Astrocyte (in vitro differentiated cells and primary cell): ENCODE data around the gene TLL1. TPM values are rescaled to one million over a fixed set of nuclear protein-coding genes. Genes with fewer than 3 reads are reported as not detected.

Experiments used
- DNase-seq: peaks from one replicate; pipeline ENCODE4 v3.0.0-alpha.2; 2010; ENCODE audit warnings: low read depth
- FAIRE-seq: peaks from 2 replicates; lab custom pipeline; 2011; peaks lifted over from hg19 to GRCh38; lab: Jason Lieb, UNC
- H2AFZ ChIP-seq: 2 replicates; pipeline ENCODE4 v1.6.0; 2012; ENCODE audit warnings: low read depth, low read length, inconsistent platforms
- H3K27ac ChIP-seq: 2 replicates; pipeline ENCODE4 v1.5.1; 2011; ENCODE audit warnings: low read depth, low read length, inconsistent platforms
- H3K27me3 ChIP-seq: 2 replicates; pipeline ENCODE4 v1.6.0; 2011; ENCODE audit warnings: low read length, inconsistent platforms; ENCODE audit not compliant: insufficient read depth
- H3K36me3 ChIP-seq: 2 replicates; pipeline ENCODE4 v1.5.1; 2011; ENCODE audit warnings: low read length, inconsistent platforms; ENCODE audit not compliant: insufficient read depth
- H3K4me1 ChIP-seq: 2 replicates; pipeline ENCODE4 v1.5.1; 2011; ENCODE audit warnings: low read length, inconsistent platforms; ENCODE audit not compliant: insufficient read depth
- H3K4me2 ChIP-seq: 2 replicates; pipeline ENCODE4 v1.6.0; 2012; ENCODE audit warnings: low read length, inconsistent platforms
- H3K4me3 ChIP-seq: 2 replicates; pipeline ENCODE4 v1.5.1; 2011; ENCODE audit warnings: low read depth, mild to moderate bottlenecking, low read length, inconsistent platforms; ENCODE audit not compliant: insufficient read depth
- H3K79me2 ChIP-seq: 2 replicates; pipeline ENCODE4 v1.6.0; 2012; ENCODE audit warnings: mild to moderate bottlenecking, low read length, inconsistent platforms; ENCODE audit not compliant: insufficient read depth
- H3K9ac ChIP-seq: 2 replicates; pipeline ENCODE4 v1.6.0; 2012; ENCODE audit warnings: mild to moderate bottlenecking, low read length, inconsistent platforms
- H3K9me3 ChIP-seq: 2 replicates; pipeline ENCODE4 v1.5.1; 2012; ENCODE audit warnings: low read depth, mild to moderate bottlenecking, low read length, inconsistent platforms; ENCODE audit not compliant: insufficient read depth
- H4K20me1 ChIP-seq: 2 replicates; pipeline ENCODE4 v1.6.0; 2012; ENCODE audit warnings: low read length, inconsistent platforms; ENCODE audit not compliant: insufficient read depth
- H3K27ac Mint-ChIP-seq: one replicate; pipeline ENCODE4 v1.8.0; 2021; ENCODE audit warnings: mild to moderate bottlenecking, mixed read lengths; ENCODE audit not compliant: unreplicated experiment
- H3K27me3 Mint-ChIP-seq: one replicate; pipeline ENCODE4 v1.8.0; 2021; ENCODE audit warnings: low read depth, mixed read lengths; ENCODE audit not compliant: unreplicated experiment
- H3K36me3 Mint-ChIP-seq: one replicate; pipeline ENCODE4 v1.8.0; 2021; ENCODE audit warnings: low read depth, mixed read lengths; ENCODE audit not compliant: unreplicated experiment
- H3K4me1 Mint-ChIP-seq: one replicate; pipeline ENCODE4 v1.8.0; 2021; ENCODE audit warnings: low read depth, mixed read lengths; ENCODE audit not compliant: unreplicated experiment
- H3K4me3 Mint-ChIP-seq: one replicate; pipeline ENCODE4 v1.8.0; 2021; ENCODE audit warnings: mild to moderate bottlenecking, moderate library complexity, mixed read lengths; ENCODE audit not compliant: unreplicated experiment
- H3K9me3 Mint-ChIP-seq: one replicate; pipeline ENCODE4 v1.8.0; 2021; ENCODE audit warnings: mild to moderate bottlenecking, mixed read lengths; ENCODE audit not compliant: unreplicated experiment
- EZH2 ChIP-seq: IDR thresholded peaks from 2 replicates; pipeline ENCODE4 v1.6.1; 2012; ENCODE audit warnings: mild to moderate bottlenecking, low read length, inconsistent platforms; ENCODE audit not compliant: insufficient read depth
- total RNA-seq: library from RNA; stranded (reverse); gene quantifications from 2 replicates; pipeline ENCODE4 v1.2.1, GENCODE V29; 2021
- TF ChIP-seq, protein P1 (sequence below): IDR thresholded peaks from 2 replicates; pipeline ENCODE4 v1.5.1; 2011; ENCODE audit warnings: low read depth, mild to moderate bottlenecking, inconsistent platforms, low read length, moderate library complexity; ENCODE audit not compliant: insufficient read depth

TLL1 gene
- total RNA-seq, 1 donor from 2014 or later = 2.7 TPM

DNA sequence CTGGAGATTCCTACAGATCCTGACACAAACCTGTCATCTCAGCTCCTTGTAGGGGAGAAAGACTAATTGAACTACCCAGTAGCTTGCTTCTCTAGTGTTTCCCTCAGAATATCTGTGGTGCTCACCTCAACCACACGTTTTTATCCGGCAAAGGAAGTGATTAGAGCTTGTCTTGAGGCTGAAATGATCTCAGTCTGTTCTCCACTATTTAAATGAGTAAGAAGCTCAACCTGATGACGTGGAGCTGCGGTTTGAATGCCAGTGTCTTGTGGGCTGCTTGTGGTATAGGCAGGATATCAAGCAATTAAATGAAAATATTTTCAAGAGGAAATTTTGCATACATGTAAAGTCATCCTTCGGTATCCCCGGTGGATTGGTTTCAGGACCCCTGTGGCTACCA, 270.2 kb downstream of the TLL1 start:
- Mint-ChIP-seq H3K4me3 (no peak overlapping the region), H3K36me3 (no peaks in the 10 kb centered on the region), H3K27ac (no peak overlapping the region), H3K4me1 (no peaks in the 10 kb centered on the region), H3K27me3 (no peaks in the 10 kb centered on the region), H3K9me3 (no peaks in the 10 kb centered on the region)
- H3K79me2 ChIP-seq = no peaks in the 10 kb centered on the region
- TF ChIP-seq, protein P1, sequence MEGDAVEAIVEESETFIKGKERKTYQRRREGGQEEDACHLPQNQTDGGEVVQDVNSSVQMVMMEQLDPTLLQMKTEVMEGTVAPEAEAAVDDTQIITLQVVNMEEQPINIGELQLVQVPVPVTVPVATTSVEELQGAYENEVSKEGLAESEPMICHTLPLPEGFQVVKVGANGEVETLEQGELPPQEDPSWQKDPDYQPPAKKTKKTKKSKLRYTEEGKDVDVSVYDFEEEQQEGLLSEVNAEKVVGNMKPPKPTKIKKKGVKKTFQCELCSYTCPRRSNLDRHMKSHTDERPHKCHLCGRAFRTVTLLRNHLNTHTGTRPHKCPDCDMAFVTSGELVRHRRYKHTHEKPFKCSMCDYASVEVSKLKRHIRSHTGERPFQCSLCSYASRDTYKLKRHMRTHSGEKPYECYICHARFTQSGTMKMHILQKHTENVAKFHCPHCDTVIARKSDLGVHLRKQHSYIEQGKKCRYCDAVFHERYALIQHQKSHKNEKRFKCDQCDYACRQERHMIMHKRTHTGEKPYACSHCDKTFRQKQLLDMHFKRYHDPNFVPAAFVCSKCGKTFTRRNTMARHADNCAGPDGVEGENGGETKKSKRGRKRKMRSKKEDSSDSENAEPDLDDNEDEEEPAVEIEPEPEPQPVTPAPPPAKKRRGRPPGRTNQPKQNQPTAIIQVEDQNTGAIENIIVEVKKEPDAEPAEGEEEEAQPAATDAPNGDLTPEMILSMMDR = no peak
- no peak for TF ChIP-seq EZH2
- H3K36me3 ChIP-seq = no peaks in the 10 kb centered on the region
- H3K9me3 ChIP-seq = no peaks in the 10 kb centered on the region
- no peaks in the 10 kb centered on the region for H4K20me1 ChIP-seq
- no peak overlapping the region for H2AFZ ChIP-seq
- H3K9ac ChIP-seq = no peak overlapping the region
- no peak overlapping the region for H3K4me2 ChIP-seq
- H3K4me1 ChIP-seq = no peaks in the 10 kb centered on the region
- FAIRE-seq (no peak), DNase-seq (peak; percentile 60)
- no peak overlapping the region for H3K27ac ChIP-seq
- H3K27me3 ChIP-seq = no peaks in the 10 kb centered on the region
- H3K4me3 ChIP-seq = no peak overlapping the region

DNA sequence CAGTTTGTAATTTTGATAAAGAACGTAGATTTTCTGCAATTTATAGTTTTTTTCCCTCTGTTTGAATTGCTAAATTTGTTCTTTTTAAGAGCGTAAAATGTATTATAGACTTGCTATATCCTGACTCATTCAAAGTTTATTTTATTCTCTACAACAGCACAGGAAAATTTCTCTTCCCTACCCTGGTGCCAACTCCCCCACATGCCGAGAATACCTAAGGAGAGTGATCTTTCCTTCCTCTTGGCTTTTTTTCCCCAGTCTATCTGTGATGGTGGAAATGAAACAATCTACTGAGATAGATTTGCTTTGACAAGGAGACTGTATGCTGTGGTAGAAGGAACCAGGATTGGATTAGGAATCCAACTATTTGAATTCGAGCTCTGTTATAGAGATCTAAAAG, 271.6 kb downstream of the TLL1 start:
- no peaks in the 10 kb centered on the region for H4K20me1 ChIP-seq
- H3K36me3 Mint-ChIP-seq = no peaks in the 10 kb centered on the region
- H3K27me3 Mint-ChIP-seq = no peaks in the 10 kb centered on the region
- H3K4me3 ChIP-seq = no peak overlapping the region
- no peaks in the 10 kb centered on the region for H3K4me1 Mint-ChIP-seq
- no peaks in the 10 kb centered on the region for H3K36me3 ChIP-seq
- no peaks in the 10 kb centered on the region for H3K79me2 ChIP-seq
- no peak for FAIRE-seq
- H3K4me1 ChIP-seq = no peaks in the 10 kb centered on the region
- H3K9ac ChIP-seq = no peak overlapping the region
- no peak overlapping the region for H3K4me3 Mint-ChIP-seq
- H3K27ac ChIP-seq = no peak overlapping the region
- H3K27me3 ChIP-seq = no peaks in the 10 kb centered on the region
- H3K4me2 ChIP-seq = no peak overlapping the region
- no peaks in the 10 kb centered on the region for H3K9me3 Mint-ChIP-seq
- DNase-seq = no peak
- H3K9me3 ChIP-seq = no peaks in the 10 kb centered on the region
- TF ChIP-seq EZH2 = no peak
- TF ChIP-seq, protein P1 = no peak
- no peak overlapping the region for H3K27ac Mint-ChIP-seq
- no peak overlapping the region for H2AFZ ChIP-seq

DNA sequence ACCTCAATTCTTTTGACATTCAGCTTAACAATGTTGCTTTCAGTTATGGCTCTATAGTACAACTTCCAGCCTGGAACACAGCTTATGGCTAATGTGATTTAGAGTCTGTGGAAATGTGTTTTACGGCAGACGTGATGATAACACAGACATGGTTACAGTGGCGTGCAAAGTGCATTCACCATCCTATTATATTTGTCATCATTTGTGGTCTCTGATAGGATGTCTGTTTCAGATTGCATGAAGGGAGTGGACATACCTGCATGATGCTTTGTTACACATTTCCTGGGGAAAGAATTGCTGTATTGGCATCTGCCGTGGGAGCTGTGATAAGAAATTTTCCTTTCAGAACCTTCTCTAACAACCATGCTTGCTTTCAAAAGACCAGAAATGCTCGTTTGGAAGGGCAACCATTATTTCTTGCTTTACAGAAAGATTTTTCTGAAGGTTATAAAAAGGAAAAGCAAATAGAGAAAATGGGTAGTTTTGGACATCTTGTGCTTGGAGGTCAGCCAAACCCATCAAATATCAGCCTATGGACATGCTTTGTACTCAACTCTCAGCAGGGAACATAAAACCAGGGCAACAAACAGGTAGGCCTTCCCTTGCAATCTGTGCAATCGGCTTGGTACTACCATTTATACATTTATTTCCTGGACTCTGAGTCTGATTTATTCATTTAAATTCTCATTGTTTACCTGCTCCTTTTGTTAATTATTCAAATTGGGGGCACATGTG, 273.9 kb downstream of the TLL1 start:
- H3K4me1 ChIP-seq = no peaks in the 10 kb centered on the region
- no peak for DNase-seq
- no peaks in the 10 kb centered on the region for H3K4me1 Mint-ChIP-seq
- no peak overlapping the region for H3K9ac ChIP-seq
- H3K27ac Mint-ChIP-seq = no peak overlapping the region
- no peaks in the 10 kb centered on the region for H3K36me3 Mint-ChIP-seq
- H3K27me3 Mint-ChIP-seq = no peaks in the 10 kb centered on the region
- TF ChIP-seq EZH2 = no peak
- TF ChIP-seq, protein P1 = no peak
- no peaks in the 10 kb centered on the region for H3K9me3 ChIP-seq
- no peaks in the 10 kb centered on the region for H4K20me1 ChIP-seq
- no peak overlapping the region for H3K4me3 Mint-ChIP-seq
- H2AFZ ChIP-seq = no peak overlapping the region
- no peaks in the 10 kb centered on the region for H3K36me3 ChIP-seq
- no peak for FAIRE-seq
- H3K79me2 ChIP-seq = no peaks in the 10 kb centered on the region
- no peak overlapping the region for H3K4me3 ChIP-seq
- H3K9me3 Mint-ChIP-seq = no peaks in the 10 kb centered on the region
- H3K27ac ChIP-seq = no peak overlapping the region
- H3K4me2 ChIP-seq = no peak overlapping the region
- H3K27me3 ChIP-seq = no peaks in the 10 kb centered on the region
